Gastroesophageal sphincter (tissue), 3 donors: ENCODE data around the gene TPP2.

Source experiments
- EP300 ChIP-seq: sonication (generic); formaldehyde crosslinking; IDR thresholded peaks from one replicate; pipeline ENCODE4 v1.6.1; 2017; ENCODE audit warnings: antibody characterized with exemption, mild to moderate bottlenecking
- POLR2A ChIP-seq, 2 donors: fragments of 450-650 bp; IDR thresholded peaks; one replicate each; pipeline ENCODE4 v1.6.1; 2017; ENCODE audit warnings: antibody characterized with exemption in 2 of 2, mild to moderate bottlenecking in 2 of 2, moderate library complexity in 1 of 2
- POLR2AphosphoS5 ChIP-seq: sonication (generic); formaldehyde crosslinking; IDR thresholded peaks from one replicate; pipeline ENCODE4 v1.6.1; 2017; ENCODE audit warnings: antibody characterized with exemption
- TF ChIP-seq, protein P1 (sequence below), 4 experiments: fragments of 200-600 bp in 2 of 4; fragments of 450-650 bp in 2 of 4; sonication (generic) in 1 of 4; IDR thresholded peaks; one replicate each; pipeline ENCODE4 v1.5.1; 2017 to 2019; ENCODE audit warnings: antibody characterized with exemption in 4 of 4, mild to moderate bottlenecking in 2 of 4, moderate library complexity in 2 of 4

DNA sequence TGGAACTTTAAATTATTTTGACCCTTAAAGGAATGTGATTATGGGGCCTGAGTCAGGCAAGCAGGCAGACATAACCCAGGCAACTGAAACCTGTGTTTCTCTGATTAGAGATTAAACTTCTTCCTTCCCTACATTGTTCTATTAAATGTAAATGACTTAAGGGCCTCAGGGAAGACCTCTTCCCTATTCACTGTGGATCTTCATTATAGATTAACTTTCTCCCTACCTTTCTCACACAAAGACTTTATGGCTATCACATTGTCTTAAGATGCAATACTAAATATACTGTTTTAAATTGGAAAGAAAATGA, 106.9 kb downstream of the TPP2 start:
- TF ChIP-seq, protein P1, sequence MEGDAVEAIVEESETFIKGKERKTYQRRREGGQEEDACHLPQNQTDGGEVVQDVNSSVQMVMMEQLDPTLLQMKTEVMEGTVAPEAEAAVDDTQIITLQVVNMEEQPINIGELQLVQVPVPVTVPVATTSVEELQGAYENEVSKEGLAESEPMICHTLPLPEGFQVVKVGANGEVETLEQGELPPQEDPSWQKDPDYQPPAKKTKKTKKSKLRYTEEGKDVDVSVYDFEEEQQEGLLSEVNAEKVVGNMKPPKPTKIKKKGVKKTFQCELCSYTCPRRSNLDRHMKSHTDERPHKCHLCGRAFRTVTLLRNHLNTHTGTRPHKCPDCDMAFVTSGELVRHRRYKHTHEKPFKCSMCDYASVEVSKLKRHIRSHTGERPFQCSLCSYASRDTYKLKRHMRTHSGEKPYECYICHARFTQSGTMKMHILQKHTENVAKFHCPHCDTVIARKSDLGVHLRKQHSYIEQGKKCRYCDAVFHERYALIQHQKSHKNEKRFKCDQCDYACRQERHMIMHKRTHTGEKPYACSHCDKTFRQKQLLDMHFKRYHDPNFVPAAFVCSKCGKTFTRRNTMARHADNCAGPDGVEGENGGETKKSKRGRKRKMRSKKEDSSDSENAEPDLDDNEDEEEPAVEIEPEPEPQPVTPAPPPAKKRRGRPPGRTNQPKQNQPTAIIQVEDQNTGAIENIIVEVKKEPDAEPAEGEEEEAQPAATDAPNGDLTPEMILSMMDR (IDR thresholded peaks at IDR 0.05): no peak
- no peak for TF ChIP-seq EP300
- no peak for TF ChIP-seq POLR2A (IDR thresholded peaks at IDR 0.05)
- no peak for TF ChIP-seq POLR2AphosphoS5
